Stimulated activated CD4-positive, alpha-beta T cell treated with anti-CD3 and anti-CD28 coated beads, Interleukin-4, amount 100 ng/mL, for 24 hours (primary cell): ENCODE results near the gene TNNC2.
"Not testable (repeated sequence)": the region's sequence is repeated elsewhere in the genome, so short reads cannot be mapped to it uniquely, and the experiment has no call there.

ENCODE experiments used
- DNase-seq: peaks from one replicate; pipeline ENCODE4 v3.0.0-alpha.2; 2020

The TNNC2 gene

DNA sequence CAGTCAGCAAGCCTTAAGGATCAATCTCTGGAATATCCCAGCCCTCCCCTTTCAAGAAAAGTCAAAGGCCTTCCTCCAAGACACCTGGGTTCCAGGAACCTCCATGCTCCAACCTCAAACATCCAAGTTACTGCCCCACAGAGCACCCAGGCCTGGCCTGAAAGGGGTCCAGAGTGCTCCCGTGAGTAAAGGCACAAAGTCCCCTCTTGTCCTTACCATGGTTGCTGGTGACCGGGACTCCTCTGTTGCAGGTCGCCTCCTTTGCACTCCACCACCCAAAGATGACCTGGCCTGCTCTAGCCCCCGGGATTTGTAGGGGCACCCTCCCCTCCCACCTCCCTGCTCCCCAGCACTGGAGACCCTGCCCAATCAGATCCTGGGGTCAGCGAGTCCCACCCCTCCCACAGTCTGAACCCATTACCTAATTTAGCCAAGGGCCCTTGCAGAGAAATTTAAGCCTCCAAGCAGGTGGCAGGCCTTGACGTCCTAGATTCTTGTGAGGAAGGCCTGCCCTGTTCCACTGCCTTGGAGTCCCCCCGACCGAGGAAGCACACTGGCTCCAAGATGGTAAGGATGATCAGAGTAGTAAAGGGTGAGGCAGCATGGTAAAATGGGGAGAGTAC is at the start of gene TNNC2:
Gene TNNC2, minus strand, starts transcription at position 283 of the 623 bp plus-strand sequence. Its CDS starts 64 bp downstream, at position 219.
- no peak for DNase-seq

GRCh38 chr20:45874576-45874975 is 47.5 kb upstream of the TNNC2 start:
- DNase-seq, result no peak

DNA sequence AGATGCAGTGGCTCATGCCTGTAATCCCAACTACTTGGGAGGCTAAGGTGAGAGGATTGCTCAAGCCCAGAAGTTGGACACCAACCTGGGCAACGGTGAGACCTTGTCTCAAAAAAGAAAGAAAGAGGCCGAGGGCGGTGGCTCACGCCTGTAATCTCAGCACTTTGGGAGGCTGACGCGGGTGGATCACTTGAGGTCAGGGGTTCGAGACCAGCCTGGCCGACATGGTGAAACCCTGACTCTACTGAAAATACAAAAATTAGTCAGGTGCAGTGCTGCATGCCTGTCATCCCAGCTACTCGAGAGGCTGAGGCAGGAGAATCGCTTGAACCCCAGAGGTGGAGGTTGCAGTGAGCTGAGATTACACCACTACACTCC is 47.0 kb upstream of the TNNC2 start:
- not testable (repeated sequence) for DNase-seq

GRCh38 chr20:45873409-45874103 is 46.4 kb upstream of the TNNC2 start:
- no peak for DNase-seq

- no peak for DNase-seq
Measured at GRCh38 chr20:45872626-45873025, 45.5 kb upstream of the TNNC2 start.

DNA sequence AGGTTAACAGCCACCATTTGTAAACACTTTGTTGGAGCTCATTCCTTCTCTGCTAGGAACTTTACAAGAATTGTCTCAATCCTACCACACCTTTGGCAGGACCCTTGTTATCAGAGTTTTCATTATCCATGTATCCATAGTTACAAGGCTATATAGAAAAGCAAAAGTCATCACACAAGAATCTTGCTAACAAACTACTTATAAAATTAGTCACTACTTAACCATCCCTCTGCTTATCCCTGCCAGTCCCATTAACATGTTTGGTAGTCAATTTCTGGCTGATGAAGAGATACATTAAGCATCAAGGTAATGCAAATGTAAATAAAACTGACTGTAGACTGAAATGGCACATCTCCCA is 40.7 kb upstream of the TNNC2 start:
- DNase-seq, result no peak

- no peak for DNase-seq
Measured at GRCh38 chr20:45867136-45867818, 40.2 kb upstream of the TNNC2 start.

- DNase-seq, result no peak
Measured at GRCh38 chr20:45866454-45866853, 39.3 kb upstream of the TNNC2 start.

GRCh38 chr20:45863543-45864470 is 36.7 kb upstream of the TNNC2 start:
- DNase-seq, result no peak

DNA sequence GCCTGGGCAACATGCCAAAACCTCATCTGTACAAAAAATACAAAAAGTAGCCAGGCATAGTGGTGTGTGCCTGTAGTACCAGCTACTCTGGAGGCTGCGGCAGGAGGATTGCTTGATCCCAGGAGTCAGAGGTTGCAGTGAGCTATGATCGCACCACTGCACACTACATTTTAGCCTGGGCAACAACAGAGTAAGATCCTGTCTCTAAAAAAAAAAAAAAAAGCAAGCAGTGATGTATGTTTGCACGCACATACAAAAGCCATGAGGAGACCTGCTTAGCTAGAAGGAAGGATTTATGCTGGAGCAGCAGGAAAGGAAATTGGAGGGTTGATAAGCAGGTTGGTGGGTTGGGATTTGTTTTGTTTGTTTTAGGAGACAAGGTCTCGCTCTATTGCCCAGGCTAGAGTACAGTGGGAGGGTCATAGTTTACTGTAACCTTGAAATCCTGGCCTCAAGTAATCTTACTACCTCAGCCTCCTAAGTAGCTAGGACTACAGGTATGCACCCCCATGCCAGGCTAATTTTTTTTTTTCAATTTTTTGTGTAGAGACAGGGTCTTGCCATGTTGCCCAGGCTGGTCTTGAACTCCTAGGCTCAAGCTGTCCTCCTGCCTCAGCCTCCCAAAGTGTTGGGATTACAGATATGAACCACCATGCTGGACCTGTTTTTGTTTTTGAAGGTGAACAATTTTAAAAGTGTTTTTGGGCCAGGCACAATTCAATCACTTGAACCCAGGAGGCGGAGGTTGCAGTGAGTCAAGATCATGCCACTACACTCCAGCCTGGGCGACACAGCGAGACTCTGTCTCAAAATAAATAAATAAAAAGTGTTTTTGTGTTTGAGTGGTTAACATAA is 34.3 kb upstream of the TNNC2 start:
- no peak for DNase-seq

DNA sequence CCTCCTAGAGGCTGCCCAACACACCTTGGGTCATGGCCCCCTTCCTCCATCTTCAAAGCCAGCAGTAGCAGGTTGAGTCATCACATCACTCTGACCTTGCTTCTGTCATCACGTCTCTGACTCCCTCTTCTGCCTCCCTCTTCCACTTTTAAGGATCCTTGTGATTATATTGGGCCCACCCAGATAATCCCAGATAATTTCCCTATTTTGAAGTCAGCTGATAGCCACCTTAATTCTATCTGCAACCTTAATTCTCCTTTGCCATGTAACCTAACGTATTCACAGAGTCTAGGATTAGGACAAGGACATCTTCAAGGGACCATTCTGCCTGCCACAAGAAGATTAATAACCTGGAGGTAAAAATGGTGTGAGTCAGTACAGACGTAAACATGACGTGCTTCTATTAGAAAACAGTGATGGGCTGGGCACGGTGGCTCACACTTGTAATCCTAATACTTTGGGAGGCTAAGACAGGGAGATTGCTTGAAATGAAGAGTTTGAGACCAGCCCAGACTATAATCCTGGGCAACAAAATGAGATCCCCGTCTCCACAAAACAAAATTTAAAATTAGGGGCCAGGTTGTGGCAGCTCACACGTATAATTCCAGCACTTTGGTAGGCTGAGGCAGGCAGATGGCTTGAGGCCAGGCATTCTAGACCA is 33.6 kb upstream of the TNNC2 start:
- DNase-seq, result no peak

GRCh38 chr20:45859916-45860315 is 32.8 kb upstream of the TNNC2 start:
- no peak for DNase-seq

- DNase-seq, result peak; percentile 40
Measured at GRCh38 chr20:45857882-45858216, 30.7 kb upstream of the TNNC2 start.

- peak; percentile 98 for DNase-seq
Measured at GRCh38 chr20:45857114-45857881, 30.2 kb upstream of the TNNC2 start, which contains the start of the genes ACOT8 and ZSWIM3. Gene ACOT8, minus strand, starts transcription at chr20:45857392. Its CDS starts 77 bp downstream, at chr20:45857315. Gene ZSWIM3, plus strand, starts transcription at chr20:45857614. Its CDS starts 212 bp downstream, at chr20:45857826.

DNA sequence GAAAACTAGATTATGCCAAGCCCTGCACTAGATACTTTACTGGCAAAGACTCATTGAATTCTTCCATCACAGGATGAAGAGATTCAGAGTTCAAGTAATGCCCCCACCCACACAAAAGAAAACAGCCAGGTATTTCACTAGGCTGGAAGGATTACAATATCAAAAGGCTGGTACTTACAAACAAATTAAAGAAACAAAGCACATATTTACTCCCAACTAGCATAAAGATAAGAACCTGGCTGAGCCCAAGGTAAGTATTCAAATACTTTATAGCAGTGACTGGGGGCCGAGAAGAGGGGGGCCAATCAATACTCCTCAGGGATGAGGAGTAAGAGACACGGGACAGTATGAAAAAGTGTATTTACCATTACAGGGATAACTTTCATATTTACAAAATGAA is 26.4 kb upstream of the TNNC2 start:
- no peak for DNase-seq

DNA sequence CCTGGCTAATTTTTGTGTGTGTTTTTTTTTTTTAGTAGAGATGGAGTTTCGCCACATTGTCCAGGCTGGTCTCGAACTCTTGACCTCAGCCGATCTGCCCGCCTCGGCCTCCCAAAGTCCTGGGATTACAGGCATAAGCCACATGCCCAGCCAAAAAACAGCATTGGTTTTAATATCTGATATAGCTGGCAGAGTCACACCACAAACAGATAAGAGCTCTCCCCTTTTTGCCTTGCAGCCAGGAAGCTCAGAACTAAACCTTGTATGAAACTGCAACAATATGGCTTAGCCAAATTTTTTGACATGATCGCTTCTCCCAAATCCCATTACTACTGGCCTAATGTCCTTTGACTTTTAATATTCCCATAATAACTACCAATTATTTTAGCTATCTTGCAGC is 25.2 kb upstream of the TNNC2 start:
- DNase-seq, result no peak

DNA sequence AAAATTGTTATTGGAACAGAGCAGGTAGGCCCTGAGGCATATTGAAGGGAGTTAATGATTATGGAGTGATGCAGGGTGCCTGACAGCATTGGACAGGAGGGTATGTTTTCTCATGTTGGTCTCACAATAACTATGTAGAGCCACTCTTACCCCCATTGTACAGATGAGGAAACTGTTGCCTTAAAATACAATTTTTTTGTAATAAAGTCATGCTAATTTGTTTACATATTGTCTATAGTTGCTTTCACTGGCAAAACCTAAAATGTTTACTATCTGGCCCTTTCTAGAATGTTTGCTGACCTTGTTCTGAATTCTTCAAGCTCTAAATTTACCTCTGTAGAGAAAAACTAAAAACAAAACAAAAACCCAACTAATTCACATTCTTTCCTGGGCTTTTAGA is 24.4 kb upstream of the TNNC2 start:
- no peak for DNase-seq

DNA sequence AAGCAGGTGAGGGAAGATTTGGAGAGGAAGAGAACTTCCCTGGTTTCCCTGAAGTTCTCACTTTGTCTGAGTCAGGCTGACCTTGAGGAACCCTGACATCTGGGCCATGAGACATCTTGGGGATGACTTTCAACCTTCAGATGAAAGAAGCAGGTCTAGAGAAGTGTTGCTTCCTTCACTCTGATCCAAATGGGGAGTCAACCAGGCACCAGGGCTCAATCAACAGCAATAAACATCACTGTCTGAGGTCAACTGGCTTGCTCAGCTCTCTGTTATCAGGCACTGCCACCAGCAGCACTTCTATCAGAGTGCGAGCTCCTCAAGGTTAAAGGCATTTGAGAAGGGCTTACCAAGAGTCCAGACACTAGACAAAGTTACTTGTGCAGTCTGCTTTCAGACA is 23.8 kb upstream of the TNNC2 start:
- no peak for DNase-seq

GRCh38 chr20:45850238-45850637 is 23.1 kb upstream of the TNNC2 start:
- no peak for DNase-seq

DNA sequence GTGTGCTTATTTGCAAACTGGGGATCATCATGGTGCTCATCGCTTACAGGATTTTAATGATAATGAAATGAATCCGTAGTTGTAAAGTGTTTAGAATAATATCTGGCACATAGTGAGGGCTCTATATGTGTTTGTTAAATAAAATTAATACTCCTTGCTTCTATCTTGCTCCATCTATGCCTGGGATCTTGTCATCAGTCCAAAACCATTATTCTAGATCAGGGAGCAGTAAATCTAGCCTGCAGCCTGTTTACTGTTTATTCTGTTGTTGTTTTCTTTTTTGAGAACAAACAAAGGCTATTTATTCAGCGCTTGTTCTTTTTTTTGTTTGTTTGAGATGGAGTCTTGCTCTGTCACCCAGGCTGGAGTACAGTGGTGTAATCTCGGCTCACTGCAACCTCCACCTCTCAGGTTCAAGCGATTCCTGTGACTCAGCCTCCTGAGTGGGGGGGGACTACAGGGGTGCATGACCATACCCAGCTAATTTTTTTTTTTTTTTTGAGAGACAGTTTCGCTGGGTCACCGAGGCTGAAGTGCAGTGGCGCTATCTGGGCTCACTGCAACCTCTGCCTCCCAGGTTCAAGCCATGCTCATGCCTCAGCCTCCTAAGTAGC is 22.0 kb upstream of the TNNC2 start:
- DNase-seq, result no peak
